IMR-90 (cell line): ENCODE results near the gene EIF4ENIF1. TPM values are rescaled to one million over a fixed set of nuclear protein-coding genes. Genes with fewer than 3 reads are reported as not detected.

Experiments used
- ATAC-seq: fragments of 200-7000 bp; cut with Tn5 transposase; 2 replicates; pipeline ENCODE4 v1.9.1; 2020; ENCODE audit warnings: low read depth, mild to moderate bottlenecking, moderate library complexity
- BruUV-seq: library from RNA; stranded (reverse); fragments of 400-500 nt; replicated peaks from 2 replicates; lab custom pipeline; 2021; lab: Mats Ljungman, UMichigan
- CTCF ChIA-PET: fragments of 300-600 bp; formaldehyde crosslinking; extraction: SDS; loops from one replicate; lab custom pipeline; 2021; ENCODE audit warnings: antibody characterized with exemption; lab: Yijun Ruan, JAX
- POLR2A ChIA-PET: fragments of 300-600 bp; sonication (Branson Sonifier 250); formaldehyde crosslinking; loops from one replicate; lab custom pipeline; 2022; ENCODE audit warnings: antibody characterized with exemption; ENCODE audit not compliant: unreplicated experiment; lab: Charles Lee
- DNase-seq: peaks from one replicate; pipeline ENCODE4 v3.0.0; 2013
- H2AFZ ChIP-seq: replicated peaks from 2 replicates; pipeline ENCODE3; 2013; ENCODE audit warnings: low read length, mild to moderate bottlenecking; ENCODE audit not compliant: poor library complexity
- H2AK5ac ChIP-seq: 2 replicates; pipeline ENCODE4 v1.6.1; 2013; ENCODE audit warnings: low read depth, low read length, inconsistent platforms
- H2AK9ac ChIP-seq: replicated peaks from 2 replicates; pipeline ENCODE3; 2013; ENCODE audit warnings: mild to moderate bottlenecking, low read depth, low read length, moderate library complexity; ENCODE audit not compliant: poor library complexity
- H2BK120ac ChIP-seq: 2 replicates; pipeline ENCODE4 v1.6.1; 2013; ENCODE audit warnings: low read depth, low read length, inconsistent platforms
- H2BK15ac ChIP-seq: 3 replicates; pipeline ENCODE4 v1.6.1; 2013; ENCODE audit warnings: low read depth, low read length, inconsistent platforms
- H2BK20ac ChIP-seq: 2 replicates; pipeline ENCODE4 v1.6.1; 2013; ENCODE audit warnings: low read depth, mild to moderate bottlenecking, inconsistent platforms, low read length, moderate library complexity
- H2BK5ac ChIP-seq: 2 replicates; pipeline ENCODE4 v1.6.1; 2013; ENCODE audit warnings: mild to moderate bottlenecking, low read depth, low read length, inconsistent platforms; ENCODE audit not compliant: poor library complexity, severe bottlenecking
- H3K14ac ChIP-seq: replicated peaks from 2 replicates; pipeline ENCODE4 v1.6.1; 2013; ENCODE audit warnings: low read depth, low read length, inconsistent platforms
- H3K18ac ChIP-seq: 2 replicates; pipeline ENCODE4 v1.6.1; 2013; ENCODE audit warnings: low read depth, low read length, control low read depth
- H3K23ac ChIP-seq: 2 replicates; pipeline ENCODE4 v1.6.1; 2013; ENCODE audit warnings: low read depth, low read length, inconsistent platforms
- H3K27ac ChIP-seq: 2 replicates; pipeline ENCODE4 v1.5.1; 2013; ENCODE audit warnings: mild to moderate bottlenecking, control low read depth, low read length; ENCODE audit not compliant: insufficient read depth
- H3K27me3 ChIP-seq: 2 replicates; pipeline ENCODE4 v1.6.1; 2013; ENCODE audit warnings: low read length; ENCODE audit not compliant: control insufficient read depth, insufficient read depth
- H3K36me3 ChIP-seq: 2 replicates; pipeline ENCODE4 v1.6.1; 2013; ENCODE audit warnings: low read length, mixed read lengths; ENCODE audit not compliant: control insufficient read depth, insufficient read depth
- H3K4ac ChIP-seq: 2 replicates; pipeline ENCODE4 v1.6.1; 2013; ENCODE audit warnings: low read depth, low read length, inconsistent platforms
- H3K4me1 ChIP-seq: 2 replicates; pipeline ENCODE4 v1.6.1; 2013; ENCODE audit warnings: low read length, mixed read lengths; ENCODE audit not compliant: control insufficient read depth, insufficient read depth
- H3K4me2 ChIP-seq: 2 replicates; pipeline ENCODE4 v1.6.1; 2013; ENCODE audit warnings: low read depth, mild to moderate bottlenecking, control low read depth, low read length, moderate library complexity
- H3K4me3 ChIP-seq: 2 replicates; pipeline ENCODE4 v1.5.1; 2013; ENCODE audit warnings: low read depth, mild to moderate bottlenecking, control low read depth, low read length, moderate library complexity; ENCODE audit not compliant: insufficient read depth
- H3K56ac ChIP-seq: 2 replicates; pipeline ENCODE4 v1.6.1; 2013; ENCODE audit warnings: low read length, inconsistent platforms; ENCODE audit not compliant: insufficient read depth; ENCODE audit errors: extremely low read depth
- H3K79me1 ChIP-seq, 2 experiments: 2 replicates each; pipeline ENCODE4 v1.6.1; 2013; ENCODE audit warnings: low read length in 2 of 2, inconsistent platforms in 1 of 2, low read depth in 1 of 2
- H3K9ac ChIP-seq: 2 replicates; pipeline ENCODE4 v1.6.1; 2013; ENCODE audit warnings: low read depth, low read length, control low read depth
- H3K9me1 ChIP-seq: 2 replicates; pipeline ENCODE4 v1.6.1; 2013; ENCODE audit warnings: low read length, inconsistent platforms; ENCODE audit not compliant: insufficient read depth
- H3K9me3 ChIP-seq: 2 replicates; pipeline ENCODE4 v1.6.1; 2013; ENCODE audit warnings: low read length; ENCODE audit not compliant: control insufficient read depth, insufficient read depth
- H4K20me1 ChIP-seq: 2 replicates; pipeline ENCODE4 v1.6.1; 2013; ENCODE audit warnings: low read length, inconsistent platforms; ENCODE audit not compliant: insufficient read depth
- H4K5ac ChIP-seq: 2 replicates; pipeline ENCODE4 v1.6.1; 2013; ENCODE audit warnings: mild to moderate bottlenecking, low read depth, low read length, control low read depth
- H4K8ac ChIP-seq, 2 experiments: 2 replicates each; pipeline ENCODE4 v1.6.1; 2013; ENCODE audit warnings: low read depth in 2 of 2, low read length in 2 of 2, control low read depth in 1 of 2, inconsistent platforms in 1 of 2
- H4K91ac ChIP-seq: 2 replicates; pipeline ENCODE4 v1.6.1; 2013; ENCODE audit warnings: low read depth, low read length, inconsistent platforms; ENCODE audit not compliant: insufficient read depth
- MXI1 ChIP-seq: IDR thresholded peaks from 2 replicates; pipeline ENCODE4 v1.6.1; 2012; ENCODE audit warnings: low read depth, mild to moderate bottlenecking, low read length, moderate library complexity, borderline replicate concordance
- RAD21 ChIP-seq: IDR thresholded peaks from 2 replicates; pipeline ENCODE4 v1.6.1; 2012; ENCODE audit warnings: low read length, improper control_type of control experiment
- RCOR1 ChIP-seq: IDR thresholded peaks from 2 replicates; pipeline ENCODE4 v1.6.1; 2012; ENCODE audit warnings: mild to moderate bottlenecking, low read length, improper control_type of control experiment; ENCODE audit not compliant: insufficient replicate concordance
- RFX5 ChIP-seq: IDR thresholded peaks from 2 replicates; pipeline ENCODE4 v1.8.0; 2012; ENCODE audit warnings: low read depth, mild to moderate bottlenecking, low read length, moderate library complexity
- WGBS, 2 experiments: methylation state at CpG; one replicate each; pipeline versions ENCODE4 v1.1.5 to v1.1.7; 2013; ENCODE audit warnings: missing lambda C conversion rate in 2 of 2; ENCODE audit not compliant: insufficient read length in 1 of 2; ENCODE audit errors: extremely low coverage in 2 of 2; 5-methylcytosine and 5-hydroxymethylcytosine counted together
- dilution Hi-C: fragments of 300-500 bp; cut with HindIII; formaldehyde crosslinking; loops from one replicate; pipeline ENCODE4 v1.14.3; 2018; ENCODE audit warnings: low sequenced_read_pairs; ENCODE audit not compliant: unreplicated experiment
- in situ Hi-C: fragments of 300-500 bp; cut with MboI; formaldehyde crosslinking; loops from 3 replicates; pipeline ENCODE4 v1.14.3; 2019; ENCODE audit warnings: low sequenced_read_pairs, inconsistent platforms, mixed read lengths
- intact Hi-C: fragments of 100-400 bp; cut with micrococcal nuclease; formaldehyde crosslinking; loops from 2 replicates; pipeline ENCODE4 v1.10.0; 2022
- microRNA-seq, 2 experiments: library from miRNA; stranded (forward) in 1 of 2; unstranded in 1 of 2; fragments of 10-50 nt in 1 of 2; fragments of <30 nt in 1 of 2; gene quantifications in 1 of 2; microRNA quantifications in 1 of 2; one replicate each; pipeline versions ENCODE3 to v1.1.0; 2013 to 2020; ENCODE audit not compliant: insufficient read depth in 1 of 2, insufficient read length in 1 of 2, unreplicated experiment in 1 of 2
- polyA plus RNA-seq, 3 experiments: library from polyadenylated mRNA; depleted of rRNA; stranded (reverse); fragments of >200 nt; gene quantifications; 2 replicates each; pipeline ENCODE4 v1.2.3, GENCODE V29; 2012; ENCODE audit warnings: low replicate concordance in 1 of 3
- small RNA-seq, 5 experiments: library from RNA; depleted of rRNA; stranded (forward); fragments of <200 nt; gene quantifications; one replicate each; pipeline ENCODE3, GENCODE V24; 2012
- total RNA-seq: library from RNA; depleted of rRNA; stranded (reverse); fragments of >200 nt; gene quantifications from 2 replicates; pipeline ENCODE4 v1.2.3, GENCODE V29; 2012; rRNA removed
- TF ChIP-seq, protein P1 (sequence below): conservative IDR thresholded peaks from 2 replicates; pipeline ENCODE4 v1.5.1; 2012; ENCODE audit warnings: mild to moderate bottlenecking, low read depth, low read length, improper control_type of control experiment

Gene EIF4ENIF1
- total and polyA plus RNA-seq, 2 of the 4 experiments (the other 2 are of a cell fraction) = 14.7 to 16.0 TPM

DNA sequence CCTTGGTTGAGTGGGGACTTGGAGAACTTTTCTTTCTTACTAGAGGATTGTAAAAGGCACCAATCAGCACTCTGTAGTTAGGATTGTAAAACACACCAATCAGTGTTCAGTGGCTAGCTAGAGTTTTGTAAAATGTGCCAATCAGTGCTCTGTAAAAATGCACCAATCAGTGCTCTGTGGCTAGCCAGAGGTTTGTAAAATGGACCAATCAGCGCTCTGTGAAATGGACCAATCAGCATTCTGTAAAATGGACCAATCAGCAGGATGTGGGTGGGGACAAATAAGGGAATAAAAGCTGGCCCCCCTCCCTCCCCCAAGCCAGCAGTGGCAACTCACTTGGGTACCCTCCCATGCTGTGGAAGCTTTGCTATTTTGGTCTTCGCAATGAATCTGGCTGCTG, 95.7 kb downstream of the EIF4ENIF1 start:
- ChIA-PET POLR2A (no interaction called here), CTCF (no interaction called here)
- Histone ChIP-seq H4K91ac (no peak overlapping the region), H2AK9ac (no peak overlapping the region), H2AK5ac (no peak overlapping the region), H2BK120ac (no peak overlapping the region), H3K9me1 (peaks cover 2% of the 10 kb centered on the region; the same call in 1 of the 2 replicates), H4K5ac (no peak overlapping the region), H3K79me1 (0 out of 4 replicates have a peak, but pooled peaks cover 0 to under 1% of the 10 kb centered on the region in 2 experiments), H3K9ac (no peak overlapping the region), H3K23ac (no peak overlapping the region), H3K27ac (no peak overlapping the region), H3K4ac (no peak overlapping the region), H3K56ac (no peak overlapping the region), H3K14ac (no peak overlapping the region), H2BK20ac (no peak overlapping the region), H3K27me3 (no peaks in the 10 kb centered on the region), H4K8ac (no peak overlapping the region), H3K36me3 (no peaks in the 10 kb centered on the region), H2BK15ac (no peak overlapping the region), H3K4me1 (peaks cover 2% of the 10 kb centered on the region; the same call in 1 of the 2 replicates), H2AFZ (peak overlapping the region; percentile 49), H2BK5ac (no peak overlapping the region), H3K4me3 (no peak overlapping the region), H4K20me1 (no peaks in the 10 kb centered on the region), H3K4me2 (no peak overlapping the region), H3K9me3 (no peaks in the 10 kb centered on the region), H3K18ac (no peak overlapping the region)
- in situ Hi-C loops (no loop called here), intact Hi-C loops (no loop called here), dilution Hi-C loops (no loop called here)
- no TSS peak for BruUV-seq
- ATAC-seq = no peak
- TF ChIP-seq RCOR1 (no peak), RFX5 (no peak), RAD21 (no peak), MXI1 (no peak)
- TF ChIP-seq, protein P1, sequence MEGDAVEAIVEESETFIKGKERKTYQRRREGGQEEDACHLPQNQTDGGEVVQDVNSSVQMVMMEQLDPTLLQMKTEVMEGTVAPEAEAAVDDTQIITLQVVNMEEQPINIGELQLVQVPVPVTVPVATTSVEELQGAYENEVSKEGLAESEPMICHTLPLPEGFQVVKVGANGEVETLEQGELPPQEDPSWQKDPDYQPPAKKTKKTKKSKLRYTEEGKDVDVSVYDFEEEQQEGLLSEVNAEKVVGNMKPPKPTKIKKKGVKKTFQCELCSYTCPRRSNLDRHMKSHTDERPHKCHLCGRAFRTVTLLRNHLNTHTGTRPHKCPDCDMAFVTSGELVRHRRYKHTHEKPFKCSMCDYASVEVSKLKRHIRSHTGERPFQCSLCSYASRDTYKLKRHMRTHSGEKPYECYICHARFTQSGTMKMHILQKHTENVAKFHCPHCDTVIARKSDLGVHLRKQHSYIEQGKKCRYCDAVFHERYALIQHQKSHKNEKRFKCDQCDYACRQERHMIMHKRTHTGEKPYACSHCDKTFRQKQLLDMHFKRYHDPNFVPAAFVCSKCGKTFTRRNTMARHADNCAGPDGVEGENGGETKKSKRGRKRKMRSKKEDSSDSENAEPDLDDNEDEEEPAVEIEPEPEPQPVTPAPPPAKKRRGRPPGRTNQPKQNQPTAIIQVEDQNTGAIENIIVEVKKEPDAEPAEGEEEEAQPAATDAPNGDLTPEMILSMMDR = no peak
- DNase-seq = no peak
- 100% methylated on average over 1 of the region's 2 CpGs; no CpG with 5 or more reads in 1 of the 2 experiments for WGBS, 2 experiments

Small RNA genes lying within 50 kb of the gene (microRNA-seq; reads per million reads assigned to microRNA genes)
- gene AL096701.2 (ENCODE audit: insufficient read depth, insufficient read length) (not detected), gene RNU6-28P (ENCODE audit: insufficient read depth, insufficient read length) (not detected)

Small RNA genes lying within 50 kb of the gene (small RNA-seq; reads per million reads assigned to genes)
- 0 reads per million in 5 experiments for gene AL096701.2
- gene RNU6-28P = 0 to 148 (median 0.25) reads per million in 5 experiments

Other genes starting within 250 kb of the EIF4ENIF1 start
- gene PIK3IP1, start 197.4 kb downstream of the EIF4ENIF1 start, total RNA-seq = 12.9 and 13.3 TPM in 2 replicates
- gene PIK3IP1, start 197.4 kb downstream of the EIF4ENIF1 start, polyA plus RNA-seq (2012; rRNA removed) = 16.8 and 17.6 TPM in 2 replicates
- gene PATZ1, start 143.5 kb downstream of the EIF4ENIF1 start, total RNA-seq = 6.4 and 6.5 TPM in 2 replicates
- gene PATZ1, start 143.5 kb downstream of the EIF4ENIF1 start, polyA plus RNA-seq (2012; rRNA removed) = 9.2 and 10.5 TPM in 2 replicates
- 141 and 156 TPM in 2 replicates for gene DRG1, start 90.2 kb downstream of the EIF4ENIF1 start, total RNA-seq
- gene DRG1, start 90.2 kb downstream of the EIF4ENIF1 start, polyA plus RNA-seq (2012; rRNA removed) = 52.7 and 54.8 TPM in 2 replicates
- gene SFI1, start 6.7 kb upstream of the EIF4ENIF1 start, total RNA-seq = 8.9 and 9.9 TPM in 2 replicates
- 12.0 and 12.3 TPM in 2 replicates for gene SFI1, start 6.7 kb upstream of the EIF4ENIF1 start, polyA plus RNA-seq (2012; rRNA removed)
- gene PISD, start 172.4 kb upstream of the EIF4ENIF1 start, total RNA-seq = 29.2 and 34.1 TPM in 2 replicates
- 48.8 and 52.2 TPM in 2 replicates for gene PISD, start 172.4 kb upstream of the EIF4ENIF1 start, polyA plus RNA-seq (2012; rRNA removed)